MM.1S (cell line): Measurements from ENCODE around the gene TMTC1.

Experiments
- DNase-seq: peaks from one replicate; pipeline ENCODE4 v3.0.0-alpha.2; 2015
- H2AFZ ChIP-seq: fragments of 300-600 bp; sonication (generic); 2 replicates; pipeline ENCODE4 v1.6.0; 2016; ENCODE audit warnings: antibody characterized with exemption, low read length
- H3F3A ChIP-seq: fragments of 300-600 bp; sonication (generic); 2 replicates; pipeline ENCODE4 v1.6.1; 2016; ENCODE audit warnings: mild to moderate bottlenecking, antibody characterized with exemption, low read length, moderate library complexity, mixed read lengths; ENCODE audit not compliant: insufficient read depth
- H3K27ac ChIP-seq: fragments of 300-600 bp; sonication (generic); 2 replicates; pipeline ENCODE4 v1.5.1; 2016; ENCODE audit warnings: mild to moderate bottlenecking, low read length
- H3K27me3 ChIP-seq: fragments of 300-600 bp; sonication (generic); replicated peaks from 2 replicates; pipeline ENCODE4 v1.6.0; 2016; ENCODE audit warnings: low read length; ENCODE audit not compliant: insufficient read depth
- H3K36me3 ChIP-seq: fragments of 300-600 bp; sonication (generic); replicated peaks from 2 replicates; pipeline ENCODE4 v1.6.1; 2016; ENCODE audit warnings: mild to moderate bottlenecking, low read length, mixed read lengths; ENCODE audit not compliant: insufficient read depth
- H3K4me1 ChIP-seq: fragments of 300-600 bp; sonication (generic); 2 replicates; pipeline ENCODE4 v1.6.1; 2016; ENCODE audit warnings: low read length, mixed read lengths
- H3K4me2 ChIP-seq: fragments of 300-600 bp; sonication (generic); 2 replicates; pipeline ENCODE4 v1.6.0; 2016; ENCODE audit warnings: low read depth, low read length
- H3K4me3 ChIP-seq: fragments of 300-600 bp; sonication (generic); 2 replicates; pipeline ENCODE4 v1.5.1; 2016; ENCODE audit warnings: low read length, mixed read lengths
- H3K79me2 ChIP-seq: fragments of 300-600 bp; sonication (generic); 2 replicates; pipeline ENCODE4 v1.6.1; 2016; ENCODE audit warnings: mixed run types, low read length, mixed read lengths
- H3K9ac ChIP-seq: fragments of 300-600 bp; sonication (generic); 2 replicates; pipeline ENCODE4 v1.6.1; 2016; ENCODE audit warnings: low read length, mixed read lengths
- H3K9me2 ChIP-seq: fragments of 300-600 bp; sonication (generic); replicated peaks from 2 replicates; pipeline ENCODE4 v1.6.1; 2016; ENCODE audit warnings: mild to moderate bottlenecking, low read length, mixed read lengths; ENCODE audit not compliant: insufficient read depth
- H3K9me3 ChIP-seq: fragments of 300-600 bp; sonication (generic); replicated peaks from 2 replicates; pipeline ENCODE4 v1.6.1; 2016; ENCODE audit warnings: mild to moderate bottlenecking, low read length, mixed read lengths; ENCODE audit not compliant: insufficient read depth
- H4K20me1 ChIP-seq: fragments of 300-600 bp; sonication (generic); 2 replicates; pipeline ENCODE4 v1.6.1; 2016; ENCODE audit warnings: mild to moderate bottlenecking, low read length, moderate library complexity, mixed read lengths; ENCODE audit not compliant: insufficient read depth
- CTCF ChIP-seq: fragments of 300-600 bp; sonication (generic); IDR thresholded peaks from 2 replicates; pipeline ENCODE4 v1.5.1; 2016; ENCODE audit warnings: antibody characterized with exemption, low read length, mixed read lengths
- EZH2 ChIP-seq: fragments of 300-600 bp; sonication (generic); optimal IDR thresholded peaks from 2 replicates; pipeline ENCODE3; 2017; ENCODE audit warnings: low read depth, mild to moderate bottlenecking, antibody characterized with exemption, low read length, mixed read lengths
- EZH2phosphoT487 ChIP-seq: fragments of 300-600 bp; sonication (generic); IDR thresholded peaks from 2 replicates; pipeline ENCODE4 v1.6.1; 2018; ENCODE audit warnings: antibody characterized with exemption, low read length

TMTC1 gene

GRCh38 chr12:29781188-29781587 is 2.6 kb downstream of the TMTC1 start:
- Histone ChIP-seq H3F3A (peaks cover 17% of the 10 kb centered on the region), H2AFZ (no peak overlapping the region), H3K36me3 (no peaks in the 10 kb centered on the region), H3K9me2 (no peaks in the 10 kb centered on the region), H3K9ac (peak overlapping the region; percentile 78; the same call in 1 of the 2 replicates), H3K9me3 (no peaks in the 10 kb centered on the region), H3K27ac (peak overlapping the region; percentile 71; the same call in 1 of the 2 replicates), H4K20me1 (no peaks in the 10 kb centered on the region), H3K4me1 (no peaks in the 10 kb centered on the region), H3K79me2 (peaks cover 54% of the 10 kb centered on the region), H3K27me3 (no peaks in the 10 kb centered on the region), H3K4me3 (peak overlapping the region; percentile 95), H3K4me2 (peak overlapping the region; percentile 76)
- TF ChIP-seq EZH2 (no peak), EZH2phosphoT487 (no peak), CTCF (no peak)
- no peak for DNase-seq

GRCh38 chr12:29780084-29780483 is 3.7 kb downstream of the TMTC1 start:
- Histone ChIP-seq H3K36me3 (no peaks in the 10 kb centered on the region), H3K27ac (no peak overlapping the region), H3K9me3 (no peaks in the 10 kb centered on the region), H3K4me1 (no peaks in the 10 kb centered on the region), H3K79me2 (peaks cover 63% of the 10 kb centered on the region), H4K20me1 (no peaks in the 10 kb centered on the region), H3K9me2 (no peaks in the 10 kb centered on the region), H3F3A (peaks cover 17% of the 10 kb centered on the region), H3K4me3 (no peak overlapping the region), H2AFZ (no peak overlapping the region), H3K9ac (no peak overlapping the region), H3K4me2 (no peak overlapping the region), H3K27me3 (no peaks in the 10 kb centered on the region)
- TF ChIP-seq EZH2 = no peak
- no peak for TF ChIP-seq EZH2phosphoT487
- TF ChIP-seq CTCF = no peak
- no peak for DNase-seq

- H3K9me3 ChIP-seq = no peaks in the 10 kb centered on the region
- H3K36me3 ChIP-seq = no peaks in the 10 kb centered on the region
- H3K9ac ChIP-seq = no peak overlapping the region
- H3K4me2 ChIP-seq = no peak overlapping the region
- H3K27me3 ChIP-seq = no peaks in the 10 kb centered on the region
- peaks cover 17% of the 10 kb centered on the region for H3F3A ChIP-seq
- H3K79me2 ChIP-seq = peaks cover 78% of the 10 kb centered on the region
- no peaks in the 10 kb centered on the region for H4K20me1 ChIP-seq
- no peak overlapping the region for H2AFZ ChIP-seq
- no peak overlapping the region for H3K4me3 ChIP-seq
- no peaks in the 10 kb centered on the region for H3K4me1 ChIP-seq
- no peak for TF ChIP-seq CTCF
- no peak for TF ChIP-seq EZH2phosphoT487
- no peak for TF ChIP-seq EZH2
- no peaks in the 10 kb centered on the region for H3K9me2 ChIP-seq
- no peak overlapping the region for H3K27ac ChIP-seq
- DNase-seq = no peak
These were observed 5.2 kb downstream of the TMTC1 start for GRCh38 chr12:29778531-29778930.
